A673 (cell line): ENCODE data around the gene SLC39A6.
"Not testable (repeated sequence)": the region's sequence is repeated elsewhere in the genome, so short reads cannot be mapped to it uniquely, and the experiment has no call there.

ENCODE experiments used
- CTCF ChIP-seq: fragments of 300-800, 200-600 bp; sonication (generic); conservative IDR thresholded peaks from 2 replicates; pipeline ENCODE4 v1.5.1; 2017; ENCODE audit warnings: low read depth, mild to moderate bottlenecking, antibody characterized with exemption, low read length, moderate library complexity, mixed read lengths
- EZH2 ChIP-seq: fragments of 200-600 bp; sonication (generic); IDR thresholded peaks from 2 replicates; pipeline ENCODE4 v1.6.1; 2017; ENCODE audit warnings: borderline replicate concordance, low read depth, mild to moderate bottlenecking, mixed read lengths, antibody characterized with exemption, low read length; ENCODE audit not compliant: poor library complexity, severe bottlenecking

DNA sequence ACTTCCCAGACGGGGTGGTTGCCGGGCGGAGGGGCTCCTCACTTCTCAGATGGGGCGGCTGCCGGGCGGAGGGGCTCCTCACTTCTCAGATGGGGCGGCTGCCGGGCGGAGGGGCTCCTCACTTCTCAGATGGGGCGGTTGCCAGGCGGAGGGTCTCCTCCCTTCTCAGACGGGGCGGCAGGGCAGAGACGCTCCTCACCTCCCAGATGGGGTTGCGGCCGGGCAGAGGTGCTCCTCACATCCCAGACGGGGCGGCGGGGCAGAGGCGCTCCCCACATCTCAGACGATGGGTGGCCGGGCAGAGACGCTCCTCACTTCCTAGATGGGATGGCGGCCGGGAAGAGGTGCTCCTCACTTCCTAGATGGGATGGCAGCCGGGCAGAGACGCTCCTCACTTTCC, 51.4 kb downstream of the SLC39A6 start:
- not testable (repeated sequence) for TF ChIP-seq CTCF, EZH2
